ENCODE measurements around the gene AHDC1. TPM values are rescaled to one million over a fixed set of nuclear protein-coding genes. Genes with fewer than 3 reads are reported as not detected.

Gene AHDC1
- polyA plus RNA-seq, 1 donor from 2014 or later = 5.3 TPM

DNA sequence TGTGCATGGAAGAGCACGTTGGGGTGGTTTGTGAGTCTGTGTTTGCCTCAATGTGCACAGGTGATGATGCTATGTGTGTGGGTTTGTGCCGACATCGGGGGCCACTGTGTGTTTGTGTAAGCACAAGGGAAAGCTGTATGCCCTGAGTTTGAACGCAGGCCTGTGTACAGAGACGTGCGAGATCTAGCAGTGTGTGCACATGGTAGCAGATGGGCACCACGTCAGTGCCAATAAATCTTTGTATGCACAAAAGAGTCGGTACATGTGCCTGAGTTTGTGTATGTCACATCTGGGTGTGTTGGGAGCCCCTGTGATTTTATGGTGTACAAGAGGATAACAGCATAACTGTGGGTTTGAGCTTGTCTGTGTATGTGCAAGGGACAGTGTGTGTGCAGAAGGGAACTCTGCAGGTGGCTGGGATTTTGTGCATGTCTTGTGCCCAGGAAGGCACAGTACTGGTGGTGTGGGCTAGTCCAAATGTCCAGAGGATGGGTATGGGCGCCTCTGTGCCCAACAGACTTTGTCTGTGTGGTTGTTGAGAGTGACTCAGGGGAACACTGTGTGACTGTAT is 82.0 kb downstream of the AHDC1 start:
- Histone ChIP-seq H3F3A (ENCODE audit: insufficient read depth, low read length, poor library complexity, severe bottlenecking) (no peaks in the 10 kb centered on the region), H3K9me3 (ENCODE audit: low read length) (no peaks in the 10 kb centered on the region), H4K20me1 (ENCODE audit: insufficient read depth) (no peaks in the 10 kb centered on the region), H3K4me3 (ENCODE audit: low read length) (no peak overlapping the region), H3K27ac (ENCODE audit: low read length) (peak overlapping the region; percentile 87), H3K9me2 (ENCODE audit: insufficient read depth, low read length) (no peaks in the 10 kb centered on the region), H3K36me3 (ENCODE audit: insufficient read depth, low read length) (no peaks in the 10 kb centered on the region), H3K79me2 (replicated peaks; ENCODE audit: insufficient read depth, low read length) (no peaks in the 10 kb centered on the region), H3K4me2 (ENCODE audit: low read length) (no peak overlapping the region), H2AFZ (ENCODE audit: low read depth, low read length) (no peak overlapping the region), H3K27me3 (ENCODE audit: insufficient read depth, low read depth, low read length) (no peaks in the 10 kb centered on the region), H3K9ac (ENCODE audit: low read length) (peak overlapping the region; percentile 35)
- TF ChIP-seq MXI1 (conservative IDR thresholded peaks at IDR 0.05; ENCODE audit: poor library complexity, severe bottlenecking) (no peak), TAF1 (IDR thresholded peaks at IDR 0.05; ENCODE audit: low read depth) (no peak), EZH2 (IDR thresholded peaks at IDR 0.05; ENCODE audit: borderline replicate concordance, insufficient read depth, low read length, poor library complexity, severe bottlenecking) (no peak), EP300 (conservative IDR thresholded peaks at IDR 0.05; ENCODE audit: poor library complexity, severe bottlenecking) (no peak), SMC3 (conservative IDR thresholded peaks at IDR 0.05; ENCODE audit: poor library complexity) (no peak), POLR2AphosphoS5 (IDR thresholded peaks at IDR 0.05) (no peak), RAD21 (conservative IDR thresholded peaks at IDR 0.05) (no peak)
- TF ChIP-seq, protein P1, sequence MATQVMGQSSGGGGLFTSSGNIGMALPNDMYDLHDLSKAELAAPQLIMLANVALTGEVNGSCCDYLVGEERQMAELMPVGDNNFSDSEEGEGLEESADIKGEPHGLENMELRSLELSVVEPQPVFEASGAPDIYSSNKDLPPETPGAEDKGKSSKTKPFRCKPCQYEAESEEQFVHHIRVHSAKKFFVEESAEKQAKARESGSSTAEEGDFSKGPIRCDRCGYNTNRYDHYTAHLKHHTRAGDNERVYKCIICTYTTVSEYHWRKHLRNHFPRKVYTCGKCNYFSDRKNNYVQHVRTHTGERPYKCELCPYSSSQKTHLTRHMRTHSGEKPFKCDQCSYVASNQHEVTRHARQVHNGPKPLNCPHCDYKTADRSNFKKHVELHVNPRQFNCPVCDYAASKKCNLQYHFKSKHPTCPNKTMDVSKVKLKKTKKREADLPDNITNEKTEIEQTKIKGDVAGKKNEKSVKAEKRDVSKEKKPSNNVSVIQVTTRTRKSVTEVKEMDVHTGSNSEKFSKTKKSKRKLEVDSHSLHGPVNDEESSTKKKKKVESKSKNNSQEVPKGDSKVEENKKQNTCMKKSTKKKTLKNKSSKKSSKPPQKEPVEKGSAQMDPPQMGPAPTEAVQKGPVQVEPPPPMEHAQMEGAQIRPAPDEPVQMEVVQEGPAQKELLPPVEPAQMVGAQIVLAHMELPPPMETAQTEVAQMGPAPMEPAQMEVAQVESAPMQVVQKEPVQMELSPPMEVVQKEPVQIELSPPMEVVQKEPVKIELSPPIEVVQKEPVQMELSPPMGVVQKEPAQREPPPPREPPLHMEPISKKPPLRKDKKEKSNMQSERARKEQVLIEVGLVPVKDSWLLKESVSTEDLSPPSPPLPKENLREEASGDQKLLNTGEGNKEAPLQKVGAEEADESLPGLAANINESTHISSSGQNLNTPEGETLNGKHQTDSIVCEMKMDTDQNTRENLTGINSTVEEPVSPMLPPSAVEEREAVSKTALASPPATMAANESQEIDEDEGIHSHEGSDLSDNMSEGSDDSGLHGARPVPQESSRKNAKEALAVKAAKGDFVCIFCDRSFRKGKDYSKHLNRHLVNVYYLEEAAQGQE (IDR thresholded peaks at IDR 0.05; ENCODE audit: borderline replicate concordance) = no peak
- TF ChIP-seq, protein P2, sequence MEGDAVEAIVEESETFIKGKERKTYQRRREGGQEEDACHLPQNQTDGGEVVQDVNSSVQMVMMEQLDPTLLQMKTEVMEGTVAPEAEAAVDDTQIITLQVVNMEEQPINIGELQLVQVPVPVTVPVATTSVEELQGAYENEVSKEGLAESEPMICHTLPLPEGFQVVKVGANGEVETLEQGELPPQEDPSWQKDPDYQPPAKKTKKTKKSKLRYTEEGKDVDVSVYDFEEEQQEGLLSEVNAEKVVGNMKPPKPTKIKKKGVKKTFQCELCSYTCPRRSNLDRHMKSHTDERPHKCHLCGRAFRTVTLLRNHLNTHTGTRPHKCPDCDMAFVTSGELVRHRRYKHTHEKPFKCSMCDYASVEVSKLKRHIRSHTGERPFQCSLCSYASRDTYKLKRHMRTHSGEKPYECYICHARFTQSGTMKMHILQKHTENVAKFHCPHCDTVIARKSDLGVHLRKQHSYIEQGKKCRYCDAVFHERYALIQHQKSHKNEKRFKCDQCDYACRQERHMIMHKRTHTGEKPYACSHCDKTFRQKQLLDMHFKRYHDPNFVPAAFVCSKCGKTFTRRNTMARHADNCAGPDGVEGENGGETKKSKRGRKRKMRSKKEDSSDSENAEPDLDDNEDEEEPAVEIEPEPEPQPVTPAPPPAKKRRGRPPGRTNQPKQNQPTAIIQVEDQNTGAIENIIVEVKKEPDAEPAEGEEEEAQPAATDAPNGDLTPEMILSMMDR (IDR thresholded peaks at IDR 0.05; ENCODE audit: poor library complexity, severe bottlenecking) = no peak

DNA sequence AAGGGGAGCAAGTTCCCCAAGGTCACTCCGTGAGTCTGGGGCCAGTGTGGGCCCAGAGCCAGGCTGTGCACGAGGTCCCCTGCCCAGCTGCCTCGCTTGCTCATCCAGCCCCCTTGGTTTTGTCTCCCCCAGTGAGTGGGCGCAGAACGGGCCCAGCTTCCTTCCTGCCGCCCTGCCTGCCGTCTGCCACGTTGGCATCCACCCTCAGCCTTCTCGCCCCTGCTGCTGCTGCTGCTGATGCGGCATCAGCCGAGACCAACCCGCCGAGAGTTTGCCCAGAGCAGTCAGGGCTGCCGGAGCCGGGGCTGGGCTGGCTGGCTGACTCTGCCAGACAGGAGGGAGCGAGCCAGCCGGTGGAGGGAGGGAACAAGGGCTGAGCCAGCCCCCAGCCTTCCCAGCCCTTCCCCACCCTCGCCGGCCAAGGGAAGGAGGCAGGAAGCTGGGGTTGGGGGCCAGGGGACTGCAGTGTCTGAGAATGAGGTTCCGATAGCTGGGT is 82.6 kb downstream of the AHDC1 start:
- H3K27ac ChIP-seq (ENCODE audit: low read length) = peak overlapping the region; percentile 87
- H3K79me2 ChIP-seq (replicated peaks; ENCODE audit: insufficient read depth, low read length) = no peaks in the 10 kb centered on the region
- no peak overlapping the region for H3K4me3 ChIP-seq (ENCODE audit: low read length)

More for the DNA sequence above, 82.6 kb downstream of the AHDC1 start:
- H3K9me2 ChIP-seq (ENCODE audit: insufficient read depth, low read length) = no peaks in the 10 kb centered on the region
- H3K36me3 ChIP-seq (ENCODE audit: insufficient read depth, low read length) = no peaks in the 10 kb centered on the region
- no peaks in the 10 kb centered on the region for H3F3A ChIP-seq (ENCODE audit: insufficient read depth, low read length, poor library complexity, severe bottlenecking)
- H3K4me2 ChIP-seq (ENCODE audit: low read length) = no peak overlapping the region
- H3K27me3 ChIP-seq (ENCODE audit: insufficient read depth, low read depth, low read length) = no peaks in the 10 kb centered on the region
- H3K9ac ChIP-seq (ENCODE audit: low read length) = peak overlapping the region; percentile 35
- H3K9me3 ChIP-seq (ENCODE audit: low read length) = no peaks in the 10 kb centered on the region
- H4K20me1 ChIP-seq (ENCODE audit: insufficient read depth) = no peaks in the 10 kb centered on the region
- no peak for TF ChIP-seq MXI1 (conservative IDR thresholded peaks at IDR 0.05; ENCODE audit: poor library complexity, severe bottlenecking)
- no peak for TF ChIP-seq EZH2 (IDR thresholded peaks at IDR 0.05; ENCODE audit: borderline replicate concordance, insufficient read depth, low read length, poor library complexity, severe bottlenecking)
- TF ChIP-seq RAD21 (conservative IDR thresholded peaks at IDR 0.05) = no peak
- no peak for TF ChIP-seq TAF1 (IDR thresholded peaks at IDR 0.05; ENCODE audit: low read depth)
- TF ChIP-seq, protein P2 (IDR thresholded peaks at IDR 0.05; ENCODE audit: poor library complexity, severe bottlenecking) = no peak
- no peak for TF ChIP-seq EP300 (conservative IDR thresholded peaks at IDR 0.05; ENCODE audit: poor library complexity, severe bottlenecking)
- no peak overlapping the region for H2AFZ ChIP-seq (ENCODE audit: low read depth, low read length)

All from neural cell (in vitro differentiated cells).